Stimulated activated CD4-positive, alpha-beta T cell treated with anti-CD3 and anti-CD28 coated beads, TNF-alpha, amount 100 ng/mL, for 24 hours (primary cell): ENCODE measurements around the gene MORN1.
A peak's percentile ranks its signal among the peaks of the same experiment; 100 is the strongest.

Source experiments
- DNase-seq, 3 experiments: peaks; one replicate each; pipeline ENCODE4 v3.0.0-alpha.2; 2020; ENCODE audit warnings: low read depth in 3 of 3

Gene MORN1

GRCh38 chr1:2290595-2291510 is 100.5 kb downstream of the MORN1 start:
- DNase-seq = peak; percentile 57 to 86 (median 63)

DNA sequence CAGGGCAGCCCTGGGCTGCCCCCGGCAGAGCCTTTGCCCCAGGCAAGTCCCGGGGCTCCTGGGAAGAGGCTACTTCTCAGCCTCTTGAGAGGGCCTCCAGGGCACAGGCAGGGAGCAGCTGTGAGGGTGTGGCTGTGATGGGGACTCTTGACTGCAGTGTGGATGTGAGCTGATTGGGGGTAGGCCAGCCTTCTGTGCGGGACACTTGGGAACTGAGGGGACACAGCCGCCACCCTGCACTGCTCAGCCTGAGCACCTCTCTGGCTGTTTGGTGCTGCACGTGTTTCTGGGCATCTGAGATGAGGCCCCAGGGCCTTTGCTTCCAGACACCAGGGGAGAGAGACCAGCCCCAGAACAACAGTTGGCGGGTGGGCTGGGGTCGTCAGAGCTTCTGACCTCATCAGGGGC is 101.2 kb downstream of the MORN1 start:
- DNase-seq = no peak

- DNase-seq = no peak
These were observed 101.7 kb downstream of the MORN1 start for GRCh38 chr1:2289607-2290006.

GRCh38 chr1:2288816-2289536 is 102.4 kb downstream of the MORN1 start:
- no peak for DNase-seq

DNA sequence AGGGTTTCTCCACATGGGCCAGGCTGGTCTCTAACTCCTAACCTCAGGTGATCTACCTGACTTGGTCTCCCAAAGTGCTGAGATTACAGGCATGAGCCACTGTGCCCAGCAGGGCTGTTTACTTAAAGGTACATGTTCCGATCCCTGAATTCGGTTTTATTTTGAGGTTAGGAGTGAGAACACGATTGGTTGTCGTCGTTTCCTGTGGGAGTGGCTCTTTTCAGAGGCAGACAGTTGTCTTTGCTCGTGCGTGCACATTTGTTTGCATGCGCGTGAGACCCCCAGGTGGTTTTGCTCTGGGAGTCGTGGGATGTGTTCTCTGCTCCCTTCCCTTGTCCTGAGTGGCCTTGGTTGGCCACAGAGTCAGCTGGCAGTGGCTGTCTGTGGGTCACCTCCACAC is 103.0 kb downstream of the MORN1 start:
- DNase-seq = no peak

- no peak for DNase-seq
These were observed 103.7 kb downstream of the MORN1 start for GRCh38 chr1:2287649-2288048.

- no peak for DNase-seq
These were observed 104.4 kb downstream of the MORN1 start for GRCh38 chr1:2286923-2287322.

DNA sequence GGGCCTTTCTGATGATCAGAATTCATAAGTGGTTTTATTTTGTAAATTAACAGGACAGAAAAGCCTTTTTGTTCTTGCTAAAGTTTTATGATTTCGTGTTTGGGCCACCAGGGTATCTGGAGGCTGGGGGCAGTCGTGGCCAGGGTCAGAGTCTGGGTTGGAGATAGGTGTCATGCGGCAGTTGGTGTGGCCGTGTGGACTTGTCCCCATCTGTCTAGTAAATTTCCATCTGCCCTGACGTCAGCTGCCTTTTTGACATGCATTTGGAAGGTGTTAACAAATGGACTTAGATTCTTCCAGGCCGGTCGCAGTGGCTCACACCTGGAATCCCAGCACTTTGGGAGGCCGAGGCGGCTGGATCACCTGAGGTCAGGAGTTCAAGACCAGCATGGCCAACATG is 106.4 kb downstream of the MORN1 start:
- no peak for DNase-seq

DNA sequence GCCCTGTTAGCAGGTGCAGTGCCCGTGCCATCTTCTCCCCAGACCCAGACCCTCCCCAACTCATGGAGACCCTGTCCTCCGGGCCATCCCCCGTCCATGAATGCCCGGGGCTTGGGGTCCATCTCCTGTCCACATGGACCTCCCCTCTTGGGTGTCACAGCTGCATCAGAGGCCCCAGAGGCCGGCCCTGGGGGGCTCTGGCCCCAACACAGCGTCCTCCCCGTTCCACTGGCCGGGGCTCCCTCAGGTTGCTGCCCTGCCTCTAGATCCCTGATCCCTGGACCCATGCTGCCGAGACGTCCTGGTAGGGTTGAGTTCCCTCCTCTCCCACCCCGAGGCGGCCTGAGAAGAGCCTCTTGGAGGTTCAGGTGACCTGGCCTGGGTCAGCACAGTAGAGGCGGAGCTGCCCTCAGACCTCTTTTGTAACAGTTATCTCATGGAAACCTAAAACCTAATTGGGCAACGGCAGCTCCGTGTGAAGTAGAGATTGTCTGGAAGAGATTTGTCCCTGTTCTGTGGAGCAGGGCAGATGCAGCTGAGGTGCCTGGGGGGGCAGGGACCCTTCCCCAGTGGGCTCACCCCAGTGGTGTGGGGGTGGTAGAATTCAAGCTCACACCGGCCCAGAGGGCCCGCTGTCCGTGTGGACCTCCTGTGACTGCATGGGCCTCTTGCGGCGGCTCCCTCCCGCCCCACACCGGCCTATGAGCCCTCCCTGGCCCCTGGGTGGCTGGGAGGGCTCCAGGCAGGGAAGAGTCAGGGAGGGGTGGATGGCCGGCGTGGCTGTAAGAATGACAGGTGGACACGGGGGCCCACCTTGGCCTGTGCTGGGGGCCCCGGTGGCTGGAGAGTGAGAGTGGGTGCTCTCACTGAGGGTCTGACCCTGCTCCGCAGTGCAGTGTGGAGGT is 107.1 kb downstream of the MORN1 start:
- DNase-seq = no peak

GRCh38 chr1:2283371-2283990 is 107.9 kb downstream of the MORN1 start:
- DNase-seq = no peak

GRCh38 chr1:2282556-2283270 is 108.6 kb downstream of the MORN1 start:
- DNase-seq = no peak

DNA sequence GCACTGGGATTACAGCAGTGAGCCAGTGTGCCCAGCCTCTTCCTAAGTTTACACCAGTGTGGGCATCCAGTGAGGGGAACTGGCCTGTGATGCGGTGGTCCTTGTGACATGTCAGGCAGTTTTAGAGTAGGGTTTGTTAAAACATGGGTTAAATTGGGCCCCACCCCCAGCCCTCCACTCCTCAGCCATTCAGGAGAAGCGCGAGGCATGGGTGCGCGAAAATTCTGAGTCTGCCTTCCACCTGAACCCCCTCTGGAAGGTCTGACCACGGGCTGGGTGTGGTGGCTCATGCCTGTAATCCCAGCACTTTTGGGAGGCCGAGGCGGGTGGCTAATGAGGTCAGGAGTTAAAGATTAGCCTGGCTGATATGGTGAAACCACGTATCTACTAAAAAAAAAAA is 111.5 kb downstream of the MORN1 start:
- DNase-seq = no peak

DNA sequence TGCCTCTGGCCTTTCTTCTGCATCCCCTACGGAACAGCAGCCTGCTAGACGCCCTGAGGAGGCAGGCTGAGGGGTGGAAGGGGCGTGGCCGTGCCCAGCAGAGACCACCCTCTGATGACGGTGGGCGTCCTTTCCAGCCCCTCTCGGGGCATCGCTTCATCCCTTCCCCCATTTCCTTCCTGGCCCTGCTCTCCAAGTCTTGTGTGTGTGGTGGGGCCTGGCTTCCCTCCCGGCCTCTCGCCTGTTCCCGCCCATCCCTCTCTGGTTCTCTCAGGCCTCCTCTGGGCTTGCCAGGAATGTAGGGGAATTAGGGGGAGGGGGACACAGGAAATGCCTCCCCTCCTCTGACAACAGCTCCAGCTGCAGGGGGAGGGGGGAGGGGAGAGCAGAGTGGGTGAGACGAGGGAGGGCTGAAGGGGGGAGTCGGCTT is 112.1 kb downstream of the MORN1 start:
- DNase-seq = no peak

GRCh38 chr1:2278591-2279209 is 112.7 kb downstream of the MORN1 start:
- DNase-seq = no peak

GRCh38 chr1:2277741-2278488 is 113.4 kb downstream of the MORN1 start:
- no peak for DNase-seq

DNA sequence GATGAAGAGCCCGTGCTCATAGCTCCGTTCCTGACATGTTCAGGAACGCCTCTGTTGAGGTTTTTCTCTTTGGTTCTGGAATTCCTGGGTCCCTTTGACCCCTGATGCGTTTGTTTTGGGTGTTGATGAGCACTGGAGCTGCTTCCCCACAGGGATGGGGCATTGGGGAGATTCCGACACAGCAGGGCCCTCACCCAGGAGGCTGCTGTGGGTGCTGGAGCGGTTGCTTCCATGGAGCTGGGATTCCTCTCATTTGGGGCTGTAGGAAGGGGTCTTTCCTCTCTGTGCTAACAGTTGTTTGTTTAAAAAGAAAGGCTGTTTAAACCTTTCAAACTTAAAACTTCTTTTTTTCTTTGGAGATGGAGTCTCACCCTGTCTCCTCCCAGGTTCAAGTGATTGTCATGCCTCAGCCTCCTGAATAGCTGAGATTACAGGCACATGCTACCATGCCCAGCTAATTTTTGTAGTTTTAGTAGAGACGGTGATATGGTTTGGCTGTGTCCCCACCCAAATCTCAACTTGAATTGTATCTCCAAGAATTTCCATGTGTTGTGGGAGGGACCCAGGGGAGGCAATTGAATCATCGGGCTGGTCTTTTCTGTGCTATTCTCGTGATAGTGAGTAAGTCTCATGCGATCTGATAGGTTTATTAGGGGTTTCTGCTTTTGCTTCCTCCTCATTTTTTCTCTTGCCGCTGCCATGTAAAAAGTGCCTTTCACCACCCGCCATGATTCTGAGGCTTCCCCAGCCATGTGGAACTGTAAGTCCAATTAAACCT is 114.4 kb downstream of the MORN1 start:
- DNase-seq = no peak

DNA sequence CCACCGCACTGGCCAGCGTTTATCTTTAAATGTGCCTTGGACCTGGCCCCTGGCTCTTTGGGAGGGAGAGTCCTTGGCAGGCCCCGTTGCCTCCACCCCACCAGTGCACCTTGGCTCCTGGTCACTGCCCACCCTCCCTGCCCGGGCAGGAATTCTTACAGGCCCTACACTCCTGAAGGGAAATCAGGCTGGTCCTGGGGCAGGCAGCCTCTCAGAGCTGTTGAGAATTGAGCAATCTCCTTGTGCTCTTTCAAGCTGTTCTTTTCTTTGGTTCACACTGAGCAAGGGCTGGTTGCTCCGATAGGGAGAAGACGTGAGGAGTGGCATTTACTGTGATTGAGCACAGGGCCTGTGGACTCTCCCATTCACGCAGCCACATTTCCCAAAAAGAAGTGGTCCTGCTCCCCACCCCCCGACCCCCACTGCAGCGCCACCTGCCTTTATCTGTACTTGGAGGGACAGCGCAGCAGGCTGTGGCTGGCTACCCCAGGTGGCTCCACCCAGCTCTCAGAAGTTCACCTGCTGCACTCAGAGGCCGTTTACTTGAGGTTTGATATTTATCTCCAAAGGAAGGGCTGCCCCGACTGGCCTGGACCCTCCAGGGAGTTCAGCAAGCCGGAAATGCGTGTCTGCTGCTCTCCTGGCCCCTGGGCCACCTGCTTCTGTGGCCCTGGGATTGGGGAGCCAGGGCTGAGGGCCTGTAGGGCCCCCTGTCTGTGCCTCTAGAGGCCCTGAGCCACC is 115.4 kb downstream of the MORN1 start:
- no peak for DNase-seq

DNA sequence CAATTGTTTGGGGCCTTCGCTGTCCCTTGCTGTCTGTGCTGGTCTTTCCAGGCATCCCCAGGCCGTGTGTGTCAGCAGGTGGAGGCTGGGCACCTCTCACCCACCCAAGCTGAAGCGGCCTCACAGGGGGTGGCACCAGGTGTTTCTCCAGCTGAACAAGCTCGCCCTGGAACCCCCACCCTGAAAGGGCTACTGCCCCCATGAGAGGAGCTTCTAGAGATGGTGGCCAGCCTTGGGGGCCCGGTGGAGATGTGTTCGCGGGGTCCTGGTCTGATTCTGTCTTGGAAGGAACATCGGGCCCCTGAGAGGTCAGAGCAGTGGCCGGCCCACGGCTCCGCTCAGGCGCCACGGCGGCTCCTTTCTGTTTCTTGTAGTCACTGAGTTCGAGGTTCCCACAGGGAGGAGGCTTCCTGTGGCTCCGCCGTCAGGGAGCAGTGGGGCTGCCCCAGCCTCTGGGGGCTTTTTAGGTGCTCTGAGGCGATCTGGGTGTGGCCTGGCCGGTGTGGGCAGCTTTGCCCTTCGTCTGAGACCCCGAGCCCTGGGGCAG is 116.4 kb downstream of the MORN1 start:
- no peak for DNase-seq
